ENCODE data around the gene KCNMB1.

Gene KCNMB1

GRCh38 chr5:170338933-170339779, 50.0 kb downstream of the KCNMB1 start:
- no peak for DNase-seq (ENCODE audit: low read depth)

GRCh38 chr5:170338291-170338690, 50.9 kb downstream of the KCNMB1 start:
- DNase-seq (ENCODE audit: low read depth), result no peak

GRCh38 chr5:170337045-170337733, 52.0 kb downstream of the KCNMB1 start:
- DNase-seq (ENCODE audit: low read depth), result no peak

GRCh38 chr5:170336065-170336464, 53.1 kb downstream of the KCNMB1 start:
- DNase-seq (ENCODE audit: low read depth), result no peak

- DNase-seq (ENCODE audit: low read depth), result no peak
Measured at GRCh38 chr5:170334626-170335025, 54.5 kb downstream of the KCNMB1 start.

- DNase-seq (ENCODE audit: low read depth), result no peak
Measured at GRCh38 chr5:170333161-170333910, 55.8 kb downstream of the KCNMB1 start.

GRCh38 chr5:170332058-170332457, 57.1 kb downstream of the KCNMB1 start:
- DNase-seq (ENCODE audit: low read depth), result no peak

- no peak for DNase-seq (ENCODE audit: low read depth)
Measured at GRCh38 chr5:170330568-170331054, 58.6 kb downstream of the KCNMB1 start.

GRCh38 chr5:170329524-170329923, 59.6 kb downstream of the KCNMB1 start:
- no peak for DNase-seq (ENCODE audit: low read depth)

GRCh38 chr5:170327829-170328228, 61.3 kb downstream of the KCNMB1 start:
- no peak for DNase-seq (ENCODE audit: low read depth)

- no peak for DNase-seq (ENCODE audit: low read depth)
Measured at GRCh38 chr5:170327168-170327567, 62.0 kb downstream of the KCNMB1 start.

Data from amniotic epithelial cell (primary cell).